ENCODE results near the gene CXCR3.
A peak's percentile ranks its signal among the peaks of the same experiment; 100 is the strongest.
"Not testable (repeated sequence)": the region's sequence is repeated elsewhere in the genome, so short reads cannot be mapped to it uniquely, and the experiment has no call there.

The CXCR3 gene

DNA sequence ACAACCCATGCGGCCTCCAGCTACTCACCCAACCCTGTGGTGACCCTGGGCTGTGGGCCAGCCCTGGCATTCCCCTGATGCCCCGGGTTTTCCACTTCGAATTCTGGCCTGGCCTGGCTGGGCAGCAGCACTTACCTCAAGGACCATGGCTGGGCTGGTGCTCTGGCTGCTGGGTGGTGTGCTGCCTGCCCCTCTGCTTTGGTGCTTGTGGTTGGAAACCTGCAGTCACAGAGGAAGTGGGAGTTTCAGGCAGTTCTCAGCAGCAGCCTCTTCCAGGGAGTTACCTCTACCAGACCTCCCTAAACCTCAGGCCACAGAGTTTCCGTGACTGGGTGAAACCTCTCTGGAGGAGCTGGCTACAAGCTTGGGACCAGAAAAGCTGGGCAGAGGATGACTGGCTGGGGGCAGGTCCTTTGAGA lies at the start of gene CXCR3:
TSS of gene CXCR3 (minus strand) at position 209 of the 419 bp plus-strand sequence. CDS start at position 147, 62 bp downstream.
- no peak for DNase-seq

DNA sequence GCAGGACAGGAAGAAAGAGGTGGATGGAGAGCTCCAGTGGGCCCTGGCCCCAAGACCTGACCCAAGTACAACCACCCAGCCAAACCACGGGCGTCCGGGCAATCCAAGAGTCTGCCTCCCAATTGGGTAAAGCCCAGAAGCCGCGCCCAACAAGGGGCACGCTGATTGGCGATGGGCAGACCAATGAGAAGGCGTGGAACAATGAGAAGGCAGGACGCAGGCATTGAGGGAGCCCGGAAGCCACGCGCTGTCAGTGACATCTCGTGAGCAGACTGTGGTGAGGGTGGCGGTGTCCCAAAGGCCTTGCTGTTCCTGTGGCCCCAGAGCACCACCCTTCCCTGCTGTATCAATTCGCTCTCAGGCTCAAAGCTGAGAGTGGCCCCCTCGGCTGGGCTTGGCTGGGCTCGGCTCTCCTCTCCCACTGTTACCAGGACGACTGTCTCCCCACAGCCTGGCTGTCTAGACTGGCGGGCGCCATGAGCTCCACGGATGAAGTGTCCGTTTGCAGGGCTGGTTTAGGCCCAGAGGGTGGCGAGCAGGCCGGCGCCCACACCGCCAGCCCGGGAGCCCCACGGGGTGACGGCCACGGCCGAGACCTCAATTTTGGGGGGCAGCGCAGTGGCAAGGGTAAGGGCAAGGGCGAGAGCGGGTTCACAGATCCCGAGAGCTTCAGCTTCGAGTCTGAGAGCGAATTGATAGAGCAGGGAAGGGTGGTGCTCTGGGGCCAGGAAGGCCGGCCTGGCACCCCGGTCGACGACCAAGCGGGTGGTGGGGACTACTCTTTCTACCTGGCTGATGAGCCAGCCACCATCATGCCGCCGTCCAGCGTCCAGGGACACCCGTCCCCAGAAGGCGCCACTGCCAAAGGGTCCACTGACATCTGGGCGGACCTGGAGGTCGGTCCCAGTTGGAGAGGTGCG lies 49.3 kb upstream of the CXCR3 start, which contains the start of gene LOC101059915:
TSS of gene LOC101059915 (plus strand) at position 219 of the 920 bp plus-strand sequence.
- DNase-seq = no peak

DNA sequence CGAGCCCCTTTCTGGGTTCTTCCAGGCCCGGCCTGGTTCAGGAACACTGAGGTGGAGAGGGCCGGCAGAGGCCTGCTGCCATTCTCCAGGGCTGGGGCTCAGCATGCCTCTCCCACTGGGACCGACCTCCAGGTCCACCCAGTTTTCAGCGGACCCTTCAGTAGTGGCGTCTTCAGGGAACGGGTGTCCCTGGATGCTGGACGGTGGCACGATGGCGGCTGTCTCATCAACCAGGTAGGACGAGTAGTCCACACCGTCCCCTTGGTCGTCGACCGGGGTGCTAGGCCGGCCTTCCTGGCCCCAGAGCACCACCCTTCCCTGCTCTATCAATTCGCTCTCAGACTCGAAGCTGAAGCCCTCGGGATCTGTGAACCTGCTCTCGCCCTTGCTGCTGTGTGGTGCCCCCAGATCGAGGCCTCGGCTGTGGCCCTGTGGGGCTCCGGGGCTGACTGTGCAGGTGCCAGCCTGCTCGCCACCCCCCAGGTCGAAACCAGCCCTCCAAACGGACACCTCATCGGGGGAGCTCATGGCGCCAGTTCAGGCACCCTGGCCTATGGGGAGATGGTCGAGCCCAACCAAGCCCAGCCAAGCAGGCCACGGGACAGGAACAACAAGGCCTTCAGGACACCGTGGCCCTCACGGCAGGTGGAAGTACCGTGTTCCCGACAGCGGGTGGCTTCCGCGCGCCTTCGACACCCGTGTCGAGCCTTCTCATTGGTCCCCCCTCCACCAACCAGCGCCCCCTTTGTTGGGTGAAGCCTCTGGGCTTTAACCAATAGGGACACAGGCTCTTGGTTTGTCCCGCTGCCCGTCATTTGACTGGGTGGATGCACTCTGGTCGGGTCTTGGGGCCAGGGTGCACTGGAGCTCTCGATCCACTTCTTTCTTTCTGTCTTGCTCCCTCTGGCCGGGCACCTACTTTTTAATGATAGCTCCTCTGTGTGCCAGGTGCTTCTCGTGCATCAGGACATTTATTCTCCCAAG lies 48.2 kb upstream of the CXCR3 start:
- DNase-seq = no peak

DNA sequence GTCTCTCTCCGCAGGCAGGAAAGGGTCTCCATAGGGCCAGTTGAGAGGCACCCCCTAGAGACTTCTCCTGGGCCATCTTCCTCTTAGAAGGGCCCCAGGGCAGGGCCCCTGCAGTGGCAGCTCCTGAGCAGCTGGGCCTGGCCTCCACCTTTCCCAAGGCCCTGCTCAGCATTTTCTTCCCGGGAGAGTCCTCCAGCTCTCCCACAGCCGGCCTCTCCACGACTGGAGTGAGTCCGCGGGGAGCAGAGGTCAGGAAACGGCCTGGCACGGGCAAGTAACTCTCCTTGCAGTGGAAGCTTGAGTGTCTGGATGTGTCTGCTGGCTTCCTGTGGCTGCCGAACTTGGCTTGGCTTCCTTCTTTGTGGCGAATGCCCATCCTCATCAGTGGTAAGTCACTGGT lies 47.4 kb upstream of the CXCR3 start:
- DNase-seq = no peak

DNA sequence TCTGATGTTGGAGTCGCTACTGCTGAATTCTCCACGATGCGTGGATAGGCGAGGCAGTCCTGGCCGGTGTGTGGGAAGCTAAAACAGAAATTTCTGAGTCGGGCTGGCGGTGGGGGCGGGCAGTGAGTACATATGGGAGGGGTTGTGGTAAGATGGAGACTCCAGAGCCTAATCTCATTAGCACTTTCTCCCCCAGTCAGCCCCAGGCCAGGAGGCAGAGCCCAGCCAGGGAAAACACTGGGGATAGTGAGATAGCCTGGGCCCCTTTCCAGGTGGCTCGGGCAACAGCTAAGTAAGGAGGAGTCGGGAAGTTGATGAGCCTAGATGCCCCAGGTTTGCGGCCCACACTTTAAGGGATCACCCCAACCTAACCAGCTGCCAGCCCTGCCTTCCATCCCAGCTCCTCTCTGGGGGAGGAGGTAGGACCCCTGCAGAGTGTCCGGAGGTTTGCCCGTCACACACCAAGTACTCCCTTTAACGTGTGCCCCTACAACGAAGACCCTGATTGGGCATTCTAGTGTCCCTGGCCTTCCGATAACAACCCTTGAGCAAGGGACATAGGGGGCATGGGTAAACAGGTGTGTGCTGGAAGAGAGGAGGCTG lies 46.7 kb upstream of the CXCR3 start:
- no peak for DNase-seq

DNA sequence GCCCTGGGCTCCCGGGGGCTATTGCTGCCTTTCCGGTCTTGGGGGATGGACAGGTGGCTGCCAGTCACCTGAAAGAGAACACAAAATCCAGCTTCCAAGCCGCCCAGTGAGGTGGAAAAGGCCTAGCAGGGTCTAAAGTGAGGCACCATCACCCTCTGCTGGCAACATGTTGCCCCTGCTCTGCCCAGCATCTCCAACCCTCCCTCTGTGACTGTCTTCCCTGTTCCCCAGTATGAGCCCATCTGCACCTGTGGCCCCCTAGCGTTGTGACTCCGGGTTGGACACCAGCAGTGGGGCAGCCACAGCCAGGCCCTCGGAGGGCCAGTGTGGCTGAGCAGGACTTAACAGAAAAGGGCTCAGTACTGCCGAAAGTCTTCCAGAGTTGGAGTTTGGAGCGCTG lies 45.9 kb upstream of the CXCR3 start:
- peak; percentile 81 for DNase-seq

DNA sequence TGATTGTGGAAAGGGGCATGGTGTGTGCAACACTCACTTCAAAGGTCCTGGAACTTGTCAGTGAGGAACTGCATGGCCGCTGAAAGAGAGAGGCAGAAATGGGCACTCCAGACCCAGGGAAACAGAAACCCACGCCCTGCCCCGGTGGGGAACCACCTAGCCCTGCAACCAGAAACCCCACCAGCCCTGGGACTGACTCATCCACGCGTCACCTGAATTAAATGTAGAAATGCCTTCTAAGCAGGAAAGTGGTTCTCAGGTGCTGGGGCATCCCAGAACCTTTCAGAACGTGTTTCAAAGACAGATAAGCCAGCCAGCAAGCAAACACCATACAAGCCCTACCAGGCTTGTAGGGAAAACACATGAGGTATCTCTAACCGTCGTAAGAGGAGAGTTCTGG lies 44.9 kb upstream of the CXCR3 start:
- DNase-seq = not testable (repeated sequence)

DNA sequence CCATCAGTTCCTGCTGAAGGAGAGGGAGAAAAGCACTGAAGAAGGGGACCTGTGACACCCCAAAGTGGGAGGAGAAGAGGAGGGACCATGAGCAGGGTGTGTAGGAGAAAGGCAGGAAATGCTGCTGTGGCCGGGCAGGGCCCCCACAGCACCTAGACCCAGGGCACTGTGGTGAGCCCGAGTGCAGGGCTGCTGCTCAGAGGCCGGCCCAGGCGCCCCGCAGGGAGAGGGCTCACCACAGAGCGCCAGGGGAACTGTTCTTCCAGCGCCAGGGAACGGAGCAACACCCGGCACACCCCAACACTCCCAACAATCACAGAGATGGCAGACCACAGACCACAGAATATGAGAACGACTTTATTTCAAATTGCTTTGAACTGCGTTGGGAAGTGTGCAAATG lies 44.3 kb upstream of the CXCR3 start:
- not testable (repeated sequence) for DNase-seq

DNA sequence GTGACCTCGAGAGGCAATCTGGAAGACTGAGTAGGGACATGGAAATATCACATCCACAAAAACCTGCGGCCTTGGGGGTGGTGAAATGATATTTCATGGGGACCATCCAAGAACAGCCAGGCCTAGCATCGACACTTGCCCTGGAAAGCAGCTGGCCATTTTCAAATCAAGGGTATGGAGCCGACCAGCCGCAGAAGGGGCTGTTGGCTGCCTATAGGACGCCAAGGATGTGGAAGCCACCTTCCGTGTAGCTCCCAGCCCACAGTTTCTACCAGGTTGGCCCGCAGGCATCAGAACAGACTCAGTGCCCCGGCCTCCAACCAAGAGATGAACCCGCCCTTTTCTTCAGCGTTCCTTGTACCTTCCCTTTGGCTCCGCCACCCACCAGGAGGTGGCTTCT lies 43.6 kb upstream of the CXCR3 start:
- DNase-seq = no peak

DNA sequence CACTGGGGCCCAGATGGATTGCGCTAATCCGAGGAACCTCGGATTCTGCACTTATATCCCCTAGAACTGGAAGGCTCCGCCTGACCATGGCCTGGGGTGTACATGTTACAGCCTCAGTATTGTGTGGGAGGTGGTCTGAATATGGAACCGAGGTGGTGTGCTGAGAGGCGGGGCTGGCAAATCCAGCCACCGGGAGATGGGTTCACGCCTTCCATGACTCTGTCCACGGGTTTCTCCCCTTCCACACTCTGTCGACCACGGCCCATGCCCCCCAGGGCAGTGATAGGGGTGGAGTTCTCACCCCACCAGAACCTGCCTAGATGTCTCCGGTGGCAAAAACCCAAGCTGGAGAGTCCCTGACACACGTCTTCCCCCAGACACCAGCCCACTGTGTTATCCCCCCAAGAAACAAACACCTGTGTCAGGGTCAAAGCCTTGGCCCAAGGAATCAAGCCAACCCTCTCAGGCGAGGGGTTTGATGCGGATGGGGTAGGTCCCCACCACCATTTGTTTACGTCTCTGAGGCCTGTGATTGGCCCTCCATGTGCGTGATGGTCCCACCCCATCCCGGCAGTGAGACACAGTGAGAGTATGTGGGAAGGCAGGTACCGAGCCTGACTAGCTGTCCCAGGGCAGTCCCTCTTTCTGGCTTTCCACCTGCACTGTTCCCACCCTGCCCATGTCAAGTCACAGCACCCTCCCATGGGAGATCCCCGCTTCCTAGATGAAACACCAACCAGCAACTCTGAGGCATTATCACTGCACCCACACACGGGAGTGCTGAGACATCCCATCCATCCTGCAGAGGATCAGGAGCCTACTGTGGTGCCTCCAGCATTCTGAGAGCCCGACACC lies 42.5 kb upstream of the CXCR3 start:
- DNase-seq = no peak

DNA sequence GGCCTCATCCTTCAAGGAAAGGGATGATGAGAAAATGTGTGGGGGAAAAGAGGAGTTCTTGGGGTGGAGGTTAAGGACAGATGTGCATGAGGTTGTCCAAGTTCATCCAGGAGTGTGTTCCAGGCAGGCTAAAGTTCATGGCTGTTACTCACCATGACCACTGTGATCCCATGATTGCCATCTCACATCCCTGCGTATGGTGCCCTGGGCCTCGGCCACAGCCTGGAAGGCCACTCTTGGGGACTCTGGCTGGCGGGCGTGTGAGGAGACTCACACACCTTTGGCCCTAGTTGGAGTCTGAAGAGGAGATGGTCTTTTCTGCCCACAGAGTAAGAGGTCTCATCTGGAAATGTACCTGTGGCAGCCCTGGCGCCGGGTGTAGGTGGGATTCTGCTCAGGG lies 41.6 kb upstream of the CXCR3 start:
- no peak for DNase-seq

DNA sequence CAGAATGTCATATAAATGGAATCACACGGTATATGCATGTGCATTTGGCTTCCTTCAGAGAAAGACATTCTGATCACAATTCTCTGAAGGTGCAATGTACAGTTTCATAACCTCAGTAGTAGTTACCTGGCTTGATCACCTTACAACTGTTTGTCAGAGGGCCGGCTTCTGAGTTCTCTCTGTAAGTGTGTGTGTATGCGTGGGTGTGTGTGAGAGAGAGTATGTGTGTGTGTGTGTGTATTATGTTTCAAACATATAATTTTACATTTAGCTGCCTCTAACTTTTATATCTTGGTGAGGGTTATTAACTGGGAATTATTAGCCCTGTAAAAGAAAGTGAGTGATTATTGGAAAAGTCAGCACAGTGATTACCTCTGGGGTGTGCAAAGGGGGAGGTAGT lies 41.0 kb upstream of the CXCR3 start:
- DNase-seq = no peak

DNA sequence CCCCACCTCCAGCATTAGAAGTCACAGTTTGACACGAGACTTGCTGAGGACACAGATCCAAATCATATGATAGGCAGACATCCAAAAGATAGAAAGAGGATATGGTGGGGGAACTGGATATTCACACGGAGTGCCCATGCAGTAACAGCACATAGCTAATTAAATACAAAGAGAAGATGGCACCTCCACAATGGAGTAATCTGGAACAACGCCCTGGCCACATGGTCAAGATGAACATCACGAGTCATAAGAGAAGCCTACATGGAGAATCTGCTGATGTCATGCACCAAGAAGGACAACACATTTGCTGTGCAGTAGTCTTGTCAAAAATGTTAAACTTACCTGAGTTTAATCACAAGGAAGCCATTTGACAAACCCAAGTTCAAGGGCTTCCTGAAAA lies 39.0 kb upstream of the CXCR3 start:
- DNase-seq = no peak

DNA sequence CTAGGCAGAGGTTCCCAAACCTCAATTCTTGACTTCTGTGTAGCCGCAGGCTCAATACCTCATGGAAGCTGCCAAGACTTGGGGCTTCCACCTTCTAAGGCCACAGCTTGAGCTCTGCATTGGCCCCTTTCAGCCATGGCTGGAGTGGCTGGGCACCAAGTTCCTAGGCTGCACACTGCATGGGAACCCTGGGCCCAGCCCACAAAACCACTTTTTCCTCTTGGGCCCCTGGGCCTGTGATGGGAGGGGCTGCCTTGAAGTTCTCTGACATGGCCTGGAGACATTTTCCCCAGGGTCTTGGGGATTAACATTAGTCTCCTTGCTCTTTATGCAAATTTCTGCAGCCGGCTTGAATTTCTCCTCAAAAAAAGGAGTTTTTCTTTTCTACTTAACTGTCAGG lies 35.0 kb upstream of the CXCR3 start:
- no peak for DNase-seq

DNA sequence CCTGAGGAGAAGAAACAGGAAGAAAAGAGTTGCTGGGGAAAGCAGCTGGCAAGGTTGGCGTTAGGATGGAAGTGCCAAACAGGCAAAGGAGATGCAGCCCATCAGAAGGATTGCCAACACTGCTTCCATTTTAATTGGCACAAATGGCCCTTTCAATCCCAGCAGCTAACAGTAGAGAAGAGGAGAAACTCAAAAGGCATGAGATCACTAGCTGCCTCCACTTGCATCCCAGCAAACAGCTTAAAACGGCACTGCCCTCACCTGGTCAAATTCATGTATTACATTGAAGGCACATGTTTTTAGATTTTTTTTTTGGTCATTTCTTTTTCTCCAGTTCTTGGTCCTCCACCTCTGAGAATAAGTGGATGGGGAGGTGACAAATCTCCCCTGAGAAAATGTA lies 34.1 kb upstream of the CXCR3 start:
- no peak for DNase-seq

DNA sequence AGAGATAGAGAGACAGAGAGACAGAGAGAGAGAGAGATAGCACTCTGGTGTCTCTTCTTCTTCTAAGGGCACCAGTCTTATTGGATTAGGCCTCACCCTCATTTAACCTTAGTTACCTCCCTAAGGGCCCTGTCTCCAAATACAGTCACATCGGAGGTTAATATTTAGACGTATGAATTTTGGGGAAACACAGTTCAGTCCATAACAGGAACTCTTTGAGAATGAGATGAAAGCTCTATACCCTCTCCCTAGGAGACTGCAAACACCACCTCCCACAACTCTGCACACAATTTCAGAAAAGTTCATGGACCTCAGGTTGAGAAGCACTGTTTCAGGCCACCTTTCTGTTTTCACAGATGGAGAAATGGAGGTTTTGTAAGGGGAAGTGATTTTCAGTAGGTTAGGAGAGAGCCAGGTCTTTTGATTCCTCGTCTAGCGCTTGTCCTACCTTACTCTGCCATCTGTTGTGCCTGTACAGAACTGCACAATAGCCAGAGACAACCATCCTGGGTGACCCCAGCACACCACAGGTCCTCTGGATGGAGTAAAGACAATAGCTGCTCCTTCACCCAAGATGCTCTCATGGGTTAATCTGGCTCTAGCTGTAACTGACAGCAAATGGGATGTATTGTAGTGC lies 32.1 kb upstream of the CXCR3 start:
- no peak for DNase-seq

DNA sequence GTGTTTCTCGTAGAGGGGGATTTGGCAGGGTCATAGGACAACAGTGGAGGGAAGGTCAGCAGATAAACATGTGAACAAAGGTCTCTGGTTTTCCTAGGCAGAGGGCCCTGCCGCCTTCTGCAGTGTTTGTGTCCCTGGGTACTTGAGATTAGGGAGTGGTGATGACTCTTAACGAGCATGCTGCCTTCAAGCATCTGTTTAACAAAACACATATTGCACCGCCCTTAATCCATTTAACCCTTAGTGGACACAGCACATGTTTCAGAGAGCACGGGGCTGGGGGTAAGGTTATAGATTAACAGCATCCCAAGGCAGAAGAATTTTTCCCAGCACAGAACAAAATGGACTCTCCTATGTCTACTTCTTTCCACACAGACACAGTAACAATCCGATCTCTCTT lies 26.1 kb upstream of the CXCR3 start:
- not testable (repeated sequence) for DNase-seq

DNA sequence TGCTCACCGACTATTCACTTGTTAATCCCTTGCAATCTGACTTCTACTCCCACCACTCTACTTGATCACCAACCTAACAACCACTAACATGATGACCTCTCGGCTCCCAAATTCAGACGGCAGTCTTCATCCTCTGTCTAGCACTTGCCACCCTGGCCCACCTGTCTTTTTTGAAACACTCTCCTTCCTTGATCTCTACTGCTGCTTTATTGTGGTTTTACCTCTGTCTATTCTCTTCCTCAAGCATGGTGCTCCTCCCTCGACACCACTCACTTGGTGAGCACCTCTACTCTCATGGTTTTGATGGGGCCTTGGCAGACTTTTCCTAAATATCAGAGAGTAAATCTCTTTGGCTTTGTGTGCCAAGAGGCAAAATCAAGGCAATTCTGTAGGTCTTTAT lies 21.7 kb upstream of the CXCR3 start:
- no peak for DNase-seq

DNA sequence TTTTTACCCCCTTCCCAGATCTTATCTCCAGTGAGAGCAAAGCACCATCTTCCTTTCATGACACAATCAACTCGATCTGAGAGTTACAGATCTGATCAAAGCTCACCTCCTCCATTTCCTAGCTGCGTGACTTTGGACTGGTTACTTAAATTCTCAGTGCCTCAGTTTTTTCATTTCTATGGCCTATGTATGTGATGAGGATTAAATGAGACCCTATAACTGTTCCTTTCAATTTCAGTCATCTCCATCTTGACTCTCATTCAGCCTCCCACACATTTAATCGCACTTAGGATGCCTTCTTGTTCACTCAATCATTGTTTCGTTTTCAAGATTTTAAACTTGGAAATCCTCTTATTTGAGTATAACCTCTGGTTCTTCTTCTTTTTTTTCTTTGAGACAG lies 20.1 kb upstream of the CXCR3 start:
- no peak for DNase-seq

DNA sequence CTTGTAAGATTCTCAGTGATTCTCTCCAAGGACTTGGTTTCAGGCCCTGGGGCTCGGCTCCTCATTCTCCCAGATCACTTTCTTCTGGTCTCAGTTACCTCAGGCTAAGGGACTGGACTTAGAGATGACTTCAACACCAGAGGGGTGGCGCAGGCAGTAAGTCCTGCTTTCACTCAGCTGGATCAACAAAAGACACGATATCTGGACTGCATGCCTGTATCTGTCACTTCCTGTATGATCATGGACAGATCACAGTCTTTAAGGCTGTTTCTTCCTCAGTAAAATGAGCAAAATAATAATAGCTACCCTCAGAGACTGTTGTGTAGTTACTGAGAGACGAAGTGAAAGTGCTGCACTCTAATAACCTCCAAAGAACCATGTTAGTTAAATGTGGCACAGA lies 19.5 kb upstream of the CXCR3 start:
- no peak for DNase-seq

DNA sequence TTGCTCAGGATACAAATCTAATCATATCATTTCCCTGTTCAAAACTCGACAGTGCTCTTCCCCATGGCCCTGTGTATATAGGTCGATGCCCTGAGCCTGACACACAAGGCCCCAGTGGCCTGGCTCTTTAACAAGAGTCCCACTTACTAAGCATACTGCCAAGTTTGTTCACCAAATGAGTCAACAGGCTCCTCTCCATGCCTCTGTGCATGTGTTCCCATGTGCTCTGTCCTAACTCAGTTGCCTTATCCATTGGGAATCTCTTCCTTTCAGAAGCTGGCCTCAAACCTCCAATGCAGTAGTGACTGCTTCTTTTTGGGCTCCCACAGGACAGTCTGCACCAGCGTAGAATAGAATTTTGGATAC lies 18.9 kb upstream of the CXCR3 start:
- DNase-seq = no peak
